GM15510 (cell line): ENCODE results near the gene TES.

Experiments
- POLR2A ChIP-seq: IDR thresholded peaks from 3 replicates; pipeline ENCODE4 v1.6.1; 2011; ENCODE audit warnings: borderline replicate concordance; ENCODE audit not compliant: insufficient read length; ENCODE audit errors: extremely low read depth

Gene TES

DNA sequence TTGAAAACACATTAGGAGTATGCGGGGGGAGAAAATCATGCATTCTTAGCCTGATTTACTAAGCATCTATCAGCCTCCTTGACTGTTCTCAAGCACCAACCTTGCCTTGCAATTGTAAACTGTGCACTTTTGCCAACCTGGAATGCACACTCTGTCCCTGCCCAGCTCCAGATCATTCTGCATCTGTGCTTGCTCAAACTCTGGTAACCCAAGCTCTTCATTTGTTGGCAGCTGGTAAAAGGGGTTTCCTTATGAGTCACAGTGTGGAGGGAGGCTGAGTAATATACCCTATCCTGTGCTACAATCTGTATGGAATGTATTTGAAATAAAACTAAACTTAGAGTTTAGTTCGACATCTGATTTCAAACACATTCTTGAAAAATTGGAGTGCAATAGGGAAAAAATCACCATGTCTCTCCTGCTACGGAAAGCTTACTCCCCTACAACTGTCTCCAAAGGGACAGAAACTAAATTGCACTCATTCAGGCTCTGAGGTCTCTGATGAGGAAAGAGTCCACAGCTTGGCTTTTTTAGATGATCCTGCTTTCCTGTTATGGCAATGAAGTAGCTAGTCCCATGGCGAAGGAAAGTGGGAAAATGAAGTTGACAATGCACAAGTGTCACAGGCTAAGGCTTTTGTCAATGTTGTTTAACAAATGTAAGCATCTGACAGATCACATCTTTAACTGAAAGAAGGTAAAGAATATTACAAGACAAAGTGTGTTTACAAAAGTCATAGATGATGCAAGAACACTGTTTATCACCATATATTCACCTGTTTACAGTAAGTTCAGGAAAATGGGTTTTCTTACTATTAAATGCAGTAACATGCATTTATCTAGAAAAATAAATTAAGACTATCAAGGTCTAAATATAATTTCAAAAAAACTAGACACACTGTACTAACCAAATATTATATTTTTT, 61.9 kb downstream of the TES start:
- no peak for TF ChIP-seq POLR2A

DNA sequence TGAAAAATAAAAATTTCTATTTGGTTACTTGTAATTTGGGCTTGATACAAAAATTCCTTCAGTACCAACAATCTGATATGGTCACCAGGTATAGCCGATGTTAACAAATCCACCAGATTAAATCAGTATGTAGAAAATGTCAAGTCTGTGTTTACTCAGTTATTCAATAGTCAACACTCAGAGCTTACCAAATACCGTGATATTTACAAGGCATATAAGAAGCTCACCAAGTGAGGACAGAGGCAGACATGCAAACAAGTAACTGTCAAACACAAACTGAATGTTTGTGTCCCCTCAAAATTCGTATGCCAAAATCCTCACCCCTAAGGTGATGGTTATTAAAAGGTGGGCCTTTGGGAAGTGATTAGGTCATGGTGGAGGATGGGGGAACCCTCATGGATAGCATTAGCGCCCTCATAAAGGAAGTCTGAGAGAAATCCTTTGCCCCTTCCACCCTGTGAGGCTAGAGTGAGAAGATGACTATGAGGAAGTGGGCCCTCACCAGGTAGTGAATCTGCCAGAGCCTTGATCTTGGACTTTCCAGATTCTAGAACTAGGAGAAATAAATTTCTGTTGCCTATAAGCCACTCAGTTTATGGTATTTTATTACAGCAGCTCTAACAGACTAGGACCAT, 63.1 kb downstream of the TES start:
- no peak for TF ChIP-seq POLR2A

DNA sequence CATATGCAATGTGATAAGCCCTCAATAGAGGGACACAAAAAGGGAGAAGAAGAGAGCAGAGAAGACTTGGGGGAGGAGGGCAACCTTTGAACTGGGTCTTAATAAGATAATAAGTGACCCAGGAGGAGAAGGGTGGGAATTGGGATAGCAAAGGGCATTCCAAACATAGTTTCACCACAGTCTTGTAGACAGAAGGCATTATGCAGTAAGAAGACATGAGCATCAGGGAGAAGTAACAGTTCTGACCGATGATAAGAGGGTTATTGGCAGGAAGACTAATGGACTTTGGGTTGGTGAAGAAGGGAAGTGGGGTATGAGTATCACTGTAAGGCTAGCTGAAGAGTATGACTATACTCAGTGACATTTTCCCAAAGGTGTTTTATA, 63.6 kb downstream of the TES start:
- TF ChIP-seq POLR2A = no peak

DNA sequence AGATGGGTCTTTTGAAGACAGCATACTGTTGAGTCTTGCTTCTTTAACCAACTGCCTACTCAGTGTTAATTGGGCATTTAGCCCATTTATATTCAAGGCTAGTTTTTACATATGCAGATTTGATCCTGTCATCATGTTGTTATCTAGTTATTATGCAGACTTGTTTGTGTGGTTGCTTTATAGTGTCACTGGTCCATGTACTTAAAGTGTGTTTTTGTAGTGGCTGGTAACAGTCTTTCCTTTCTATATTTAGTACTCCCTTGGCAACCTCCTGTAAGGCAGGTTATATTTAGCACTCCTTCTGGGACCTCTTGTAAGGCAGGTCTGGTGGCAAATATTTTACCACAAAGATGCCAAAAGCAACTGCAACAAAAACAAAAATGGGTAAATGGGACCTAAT, 66.7 kb downstream of the TES start:
- TF ChIP-seq POLR2A = no peak

DNA sequence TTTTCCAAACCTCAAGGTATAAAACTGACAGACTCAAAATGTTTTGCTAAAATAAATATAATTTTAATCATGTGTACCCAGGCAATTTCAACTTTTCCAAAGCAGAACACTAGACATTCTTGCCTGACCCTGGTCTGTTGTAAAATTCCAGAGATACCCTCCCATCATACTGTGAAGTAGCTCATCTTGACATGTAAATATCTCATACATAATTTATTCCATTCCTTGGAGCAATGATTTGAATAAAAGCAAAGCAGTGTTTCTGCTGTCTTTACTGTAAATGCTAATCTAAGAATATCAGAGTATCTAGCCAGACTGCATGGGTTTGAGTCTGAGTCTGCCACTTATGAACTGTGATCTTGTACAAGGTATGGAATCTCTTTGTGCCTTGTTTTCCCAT, 68.9 kb downstream of the TES start:
- TF ChIP-seq POLR2A = no peak

DNA sequence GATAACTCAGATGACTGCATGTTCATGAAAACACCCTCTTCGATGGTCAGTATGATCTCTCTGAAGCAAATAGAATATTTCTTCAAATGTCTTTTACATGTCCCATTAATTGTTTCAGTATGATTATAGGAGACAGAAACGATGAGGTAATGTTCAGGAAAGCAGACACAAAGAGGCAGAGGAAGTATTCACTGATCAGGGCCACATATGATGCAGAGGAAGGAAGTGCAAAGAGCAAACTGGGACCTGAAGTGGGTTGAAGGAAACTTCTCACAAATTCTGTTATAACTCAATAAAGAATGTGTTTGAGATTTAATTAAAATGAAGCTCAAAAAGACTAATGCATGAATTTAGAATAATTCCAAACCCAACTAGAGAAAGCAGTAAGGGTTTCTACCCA, 70.5 kb downstream of the TES start:
- no peak for TF ChIP-seq POLR2A

DNA sequence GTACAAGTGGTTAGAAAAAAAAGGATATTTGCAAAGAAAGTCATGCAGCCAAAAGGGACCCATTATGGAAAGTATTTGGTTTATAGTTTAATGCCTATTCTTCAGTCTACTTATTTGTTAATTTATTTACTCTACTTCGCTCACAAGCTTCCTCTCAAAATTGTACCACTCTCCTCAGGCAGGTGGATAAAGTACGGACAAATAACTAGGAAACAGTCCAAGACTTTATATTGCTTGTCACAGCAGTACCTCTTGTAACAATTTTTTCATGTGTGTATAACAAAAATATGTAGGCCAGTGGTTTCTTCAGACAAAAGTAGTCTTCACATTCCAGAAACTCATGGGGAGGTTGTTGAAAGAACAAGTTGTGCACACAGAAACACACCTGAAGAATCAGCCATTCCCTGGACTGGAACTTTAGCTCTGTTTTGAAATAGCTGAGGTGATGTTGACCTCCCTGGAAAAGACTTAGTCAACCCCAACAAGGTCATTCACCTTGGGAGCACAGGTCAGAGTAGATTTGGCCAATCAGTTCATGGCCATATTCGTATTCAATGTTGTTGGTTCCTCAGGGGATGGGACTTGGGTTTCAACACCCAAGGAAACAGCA, 73.4 kb downstream of the TES start:
- TF ChIP-seq POLR2A = no peak

DNA sequence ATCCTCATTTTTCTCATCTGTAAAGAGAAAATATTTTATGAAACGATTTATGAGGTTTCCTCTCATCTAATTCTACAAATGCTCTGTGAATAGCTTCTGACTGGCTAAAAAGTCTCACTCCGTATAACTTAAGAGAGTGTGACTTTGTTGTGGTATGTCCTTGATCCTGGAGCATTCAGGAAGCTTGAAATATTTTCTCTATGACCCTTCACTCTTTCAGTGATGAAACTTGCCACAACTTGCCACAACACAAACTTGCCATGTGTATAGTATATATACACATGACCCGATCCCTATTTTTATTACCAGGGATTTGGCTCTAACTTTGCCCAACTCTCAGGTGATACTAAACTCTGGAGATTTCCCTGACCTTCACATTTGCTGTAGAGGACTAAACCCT, 74.1 kb downstream of the TES start:
- no peak for TF ChIP-seq POLR2A

DNA sequence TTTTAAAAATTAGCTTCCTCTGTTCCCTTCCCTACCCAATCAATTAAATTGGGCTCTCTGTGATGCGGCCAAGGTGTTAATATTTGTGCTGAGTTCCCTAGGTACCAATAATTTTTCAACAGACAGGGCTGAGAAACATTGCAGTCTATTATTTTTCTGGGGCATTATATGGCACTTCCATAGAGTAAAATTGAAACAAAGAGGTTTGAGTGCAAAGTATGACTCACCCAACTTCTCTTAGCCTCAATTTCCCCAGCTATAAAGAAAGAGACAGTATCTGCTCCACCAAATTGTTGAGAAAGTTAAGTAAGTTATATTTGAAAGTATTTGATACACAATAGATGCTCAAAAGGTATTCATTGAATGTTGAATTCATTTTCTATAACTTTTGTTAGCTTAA, 74.9 kb downstream of the TES start:
- no peak for TF ChIP-seq POLR2A

DNA sequence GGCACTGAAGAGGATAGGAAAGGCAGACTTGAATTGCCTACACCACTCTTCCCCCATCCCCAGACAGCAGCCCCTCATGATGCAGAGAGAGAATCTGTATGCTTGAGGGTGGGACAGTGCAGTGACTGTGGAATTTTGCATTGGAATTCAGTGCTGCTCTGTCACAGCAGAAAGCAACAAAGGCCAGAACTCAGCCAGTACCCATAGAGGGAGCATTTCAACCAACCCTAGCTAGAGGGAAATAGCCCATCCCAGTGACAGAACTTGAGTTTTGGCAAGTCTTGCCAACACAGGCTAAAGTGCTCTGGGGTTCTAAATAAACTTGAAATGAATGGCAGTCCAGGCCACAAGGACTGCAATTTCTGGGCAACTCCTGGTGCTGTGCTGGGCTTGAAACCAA, 80.4 kb downstream of the TES start:
- no peak for TF ChIP-seq POLR2A

DNA sequence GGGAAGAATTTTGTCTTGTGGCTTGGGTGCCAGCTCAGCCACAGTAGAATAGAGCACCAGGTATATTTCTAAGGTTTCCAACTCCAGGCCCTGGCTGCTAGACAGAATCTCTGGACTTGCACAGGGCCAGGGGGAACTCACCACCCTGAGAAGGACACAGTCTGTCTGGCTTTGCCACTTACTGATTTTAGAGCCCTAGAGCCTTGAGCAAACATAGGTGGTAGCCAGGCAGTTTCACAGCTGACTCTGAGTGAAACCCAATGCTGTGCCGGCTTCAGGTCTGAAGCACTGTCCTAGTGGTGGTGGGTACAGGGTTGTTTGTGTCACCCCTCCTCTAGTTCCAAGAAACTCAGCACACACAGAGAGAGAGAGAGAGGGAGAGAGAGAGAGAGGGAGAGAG, 81.6 kb downstream of the TES start:
- TF ChIP-seq POLR2A = no peak

DNA sequence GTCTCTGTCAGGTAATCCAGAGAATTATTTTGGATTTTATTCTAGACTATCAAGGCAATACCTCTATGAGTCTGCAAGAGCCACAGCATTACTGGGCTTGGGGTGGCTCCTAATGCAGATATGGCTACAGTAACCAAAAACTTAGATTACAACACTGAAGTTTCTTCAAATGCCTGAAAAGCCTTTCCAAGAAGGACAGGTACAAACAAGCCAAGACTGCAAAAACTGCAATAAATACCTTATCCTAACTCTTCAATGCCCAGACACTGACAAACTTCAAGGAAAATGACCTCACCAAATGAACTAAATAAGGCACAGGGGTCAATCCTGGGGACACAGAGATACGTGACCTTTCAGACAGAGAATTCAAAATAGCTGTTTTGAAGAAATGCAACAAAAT, 82.0 kb downstream of the TES start:
- no peak for TF ChIP-seq POLR2A

DNA sequence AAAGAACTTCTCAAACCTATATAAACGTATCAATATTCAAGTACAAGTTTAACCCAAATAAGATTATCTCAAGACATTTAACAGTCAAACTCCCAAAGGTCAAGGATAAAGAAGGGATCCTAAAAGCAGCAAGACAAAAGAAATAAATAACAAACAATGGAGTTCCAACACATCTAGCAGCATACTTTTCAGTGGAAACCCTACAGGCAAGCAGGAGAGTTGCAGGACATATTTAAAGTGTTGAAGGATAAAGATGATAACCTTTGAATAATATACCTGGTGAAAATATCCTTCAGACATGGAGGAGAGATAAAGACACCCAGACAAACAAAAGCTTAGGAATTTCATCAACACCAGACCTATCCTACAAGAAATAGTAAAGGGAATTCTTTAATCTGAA, 82.8 kb downstream of the TES start:
- no peak for TF ChIP-seq POLR2A

DNA sequence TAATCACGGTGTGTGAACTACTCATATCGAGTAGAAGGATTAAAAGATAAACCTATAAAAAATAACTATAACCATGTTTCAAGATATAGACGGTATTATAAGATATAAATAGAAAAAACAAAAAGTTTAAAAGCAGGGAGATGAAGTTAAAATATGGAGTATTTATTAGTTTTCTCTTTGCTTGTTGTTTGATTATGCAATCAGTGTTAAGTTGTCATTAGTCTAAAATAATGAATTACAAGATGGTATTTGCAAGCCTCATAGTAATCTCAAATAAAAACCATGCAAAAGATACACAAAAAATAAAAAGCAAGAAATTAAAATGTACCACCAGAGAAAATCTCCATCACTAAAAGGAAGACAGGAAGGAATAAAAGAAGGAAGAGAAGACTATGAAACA, 83.3 kb downstream of the TES start:
- TF ChIP-seq POLR2A = no peak

DNA sequence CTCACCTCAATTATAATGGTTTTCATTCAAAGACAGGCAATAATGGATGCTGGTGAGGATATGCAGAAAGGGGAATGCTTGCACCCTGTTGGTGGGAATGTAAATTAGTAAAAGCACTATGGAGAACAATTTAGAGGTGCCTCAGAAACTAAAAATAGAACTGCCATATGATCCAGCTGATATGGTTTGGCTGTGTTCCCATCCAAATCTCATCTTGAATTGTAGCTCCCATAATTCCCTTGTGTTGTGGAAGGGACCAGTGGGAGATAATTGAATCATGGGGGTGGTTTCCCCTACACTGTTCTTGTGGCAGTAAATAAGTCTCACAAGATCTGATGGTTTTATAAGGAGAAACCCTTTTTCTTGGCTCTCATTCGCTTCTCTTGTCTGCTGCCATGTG, 87.7 kb downstream of the TES start:
- no peak for TF ChIP-seq POLR2A

DNA sequence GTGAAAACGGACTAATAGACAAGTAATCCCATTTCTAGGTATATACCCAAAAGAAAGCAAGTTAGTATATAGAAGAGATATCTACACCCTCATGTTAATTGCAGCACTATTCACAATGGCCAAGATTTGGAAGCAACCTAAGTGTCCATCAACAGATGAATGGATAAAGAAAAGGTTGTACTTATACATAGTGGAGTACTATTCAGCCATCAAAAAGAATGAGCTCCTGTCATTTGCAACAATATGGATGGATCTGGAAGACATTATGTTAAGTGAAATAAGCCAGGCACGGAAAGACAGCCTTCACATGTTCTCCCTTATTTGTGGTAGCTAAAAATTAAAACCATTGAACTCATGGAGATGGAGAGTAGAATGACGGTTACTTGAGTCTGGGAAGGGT, 88.2 kb downstream of the TES start:
- no peak for TF ChIP-seq POLR2A

DNA sequence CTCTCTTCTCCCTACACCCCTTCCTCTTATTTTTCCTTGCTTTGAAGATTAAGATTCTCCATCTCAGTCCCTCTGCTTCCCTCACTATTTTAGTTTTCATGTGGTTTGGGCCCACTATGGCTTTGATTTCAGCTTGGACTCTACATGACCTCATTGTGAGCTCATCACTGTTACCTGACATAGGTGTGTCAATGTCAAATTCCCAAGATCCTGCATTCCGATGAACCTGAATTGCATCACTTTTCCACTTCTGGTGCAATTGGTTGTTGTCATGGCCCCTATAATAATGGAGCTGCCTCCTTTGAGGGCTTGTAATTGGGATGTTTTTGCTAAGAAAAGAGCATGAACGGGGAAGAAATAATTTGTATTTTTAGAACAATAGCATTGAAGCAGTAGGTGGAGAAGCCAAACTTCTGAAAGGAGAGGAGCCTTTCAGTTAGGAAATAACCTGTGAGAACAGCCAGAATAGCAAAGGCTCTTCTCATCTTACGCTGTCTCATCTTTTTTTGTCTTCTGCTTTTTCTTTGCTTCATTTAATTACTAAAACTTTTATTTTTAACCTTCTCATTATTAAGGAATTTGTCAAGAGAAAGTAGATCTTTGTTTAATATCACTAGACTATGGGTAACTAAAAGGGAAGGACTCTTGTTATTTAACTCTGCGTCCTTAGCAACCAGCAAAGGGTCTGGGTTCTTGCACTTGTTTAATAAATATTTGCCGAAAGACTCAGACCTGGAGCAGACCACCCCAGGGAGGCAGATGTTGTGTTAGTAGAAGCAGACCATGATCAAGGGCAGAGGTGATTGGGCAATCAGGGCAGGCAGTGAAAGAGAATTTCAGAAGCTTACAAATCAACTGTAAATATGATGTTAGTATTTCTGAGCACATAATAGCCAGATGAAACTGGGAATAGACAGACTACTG, 95.4 kb downstream of the TES start:
- TF ChIP-seq POLR2A = no peak
